HG02973 (cell line): ENCODE measurements around the gene ATP9A.

Source experiments
- ATAC-seq: cut with Tn5 transposase; IDR thresholded peaks from one replicate; pipeline ENCODE4 v1.9.1; 2021; ENCODE audit warnings: moderate library complexity; ENCODE audit not compliant: unreplicated experiment

ATP9A gene

DNA sequence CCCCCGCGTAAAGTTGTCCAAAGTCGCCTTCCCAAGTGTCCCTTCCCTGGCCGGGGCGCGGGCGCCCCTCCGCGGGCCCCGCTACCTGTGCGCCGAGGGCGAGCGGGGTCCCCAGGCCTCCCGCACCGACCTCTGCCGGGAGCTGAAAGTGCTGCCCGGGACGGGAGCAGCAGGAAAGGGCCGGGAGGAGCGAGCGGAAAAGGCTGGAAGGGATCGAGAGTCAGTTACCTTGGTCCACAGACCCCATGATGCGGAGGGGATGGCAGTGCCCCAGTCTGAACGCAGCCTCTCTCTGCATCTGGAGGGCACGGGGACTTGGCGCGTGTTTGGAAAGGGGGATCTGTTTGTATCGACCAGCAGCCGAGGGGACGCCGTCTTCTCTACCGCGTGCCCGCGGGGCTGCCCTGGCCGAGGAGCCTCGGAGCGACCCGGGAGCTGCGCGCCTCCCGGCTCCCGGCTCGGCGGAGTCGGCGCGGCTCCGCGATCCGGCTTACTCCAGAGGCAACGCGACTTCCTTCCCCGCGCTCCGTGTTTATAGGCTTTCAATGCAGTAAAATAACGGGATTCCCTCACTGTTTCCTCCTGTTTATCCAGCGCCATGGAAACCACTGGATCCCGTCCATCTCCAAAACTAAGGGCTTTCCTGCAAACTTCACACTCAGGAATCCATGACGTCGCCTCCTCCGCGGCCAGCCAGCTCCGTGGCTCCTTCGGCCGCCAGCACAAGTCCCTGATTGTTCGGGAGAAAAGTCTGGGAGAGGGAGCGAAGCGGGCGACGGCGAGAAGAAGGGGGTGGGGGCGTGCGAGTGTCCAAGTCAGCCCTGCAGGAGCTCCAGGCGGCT is 205.6 kb downstream of the ATP9A start:
- ATAC-seq = no peak

DNA sequence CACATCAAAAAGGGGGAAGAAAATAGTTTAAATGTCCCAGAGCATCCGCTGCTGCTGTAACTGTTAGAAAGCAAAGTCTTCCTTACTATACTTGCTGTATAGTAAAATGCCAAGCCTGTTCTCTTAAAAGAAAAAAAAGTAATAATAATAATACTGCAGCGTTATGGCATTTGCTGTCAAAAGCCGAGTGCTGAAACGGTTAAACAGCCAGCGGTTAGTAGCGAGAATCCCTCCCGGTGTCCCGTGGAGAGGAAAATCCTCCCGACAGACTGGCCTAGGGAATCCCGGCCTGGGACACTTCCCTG is 206.2 kb downstream of the ATP9A start:
- ATAC-seq = no peak

DNA sequence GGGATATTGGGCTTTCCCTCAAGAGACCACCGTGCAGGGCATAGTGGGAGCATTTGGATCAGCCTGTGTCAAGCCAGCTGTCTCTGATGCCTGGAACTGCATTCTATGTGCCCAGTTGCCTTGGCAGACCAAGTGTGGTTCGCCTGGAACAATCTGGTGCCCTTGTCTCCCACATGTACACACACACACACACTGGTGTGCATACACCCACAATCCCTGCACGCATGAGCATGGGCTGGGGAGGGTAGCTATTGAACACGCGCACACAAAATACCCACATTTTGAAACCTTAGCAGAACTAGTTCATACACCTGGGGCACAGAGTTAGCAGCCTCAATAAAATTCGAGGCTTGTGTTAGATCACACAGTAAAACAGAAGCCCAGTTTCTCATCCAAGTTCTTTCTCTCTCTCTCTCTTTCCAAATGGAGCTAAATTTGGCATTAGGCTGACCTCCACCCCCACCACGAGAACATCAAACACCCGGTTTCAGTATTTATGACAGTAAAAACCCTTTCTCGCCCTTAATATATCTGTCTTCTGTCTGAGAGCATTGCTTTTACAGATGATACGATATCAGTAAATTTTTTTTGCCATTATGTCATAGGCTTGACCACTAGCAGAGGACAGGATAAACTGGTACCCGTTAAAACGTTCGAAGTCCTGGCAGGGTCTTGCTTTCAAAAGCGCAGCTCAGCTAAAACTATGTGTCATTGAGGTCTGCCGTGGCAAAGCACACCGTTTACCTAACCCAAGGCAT is 207.5 kb downstream of the ATP9A start:
- no peak for ATAC-seq

DNA sequence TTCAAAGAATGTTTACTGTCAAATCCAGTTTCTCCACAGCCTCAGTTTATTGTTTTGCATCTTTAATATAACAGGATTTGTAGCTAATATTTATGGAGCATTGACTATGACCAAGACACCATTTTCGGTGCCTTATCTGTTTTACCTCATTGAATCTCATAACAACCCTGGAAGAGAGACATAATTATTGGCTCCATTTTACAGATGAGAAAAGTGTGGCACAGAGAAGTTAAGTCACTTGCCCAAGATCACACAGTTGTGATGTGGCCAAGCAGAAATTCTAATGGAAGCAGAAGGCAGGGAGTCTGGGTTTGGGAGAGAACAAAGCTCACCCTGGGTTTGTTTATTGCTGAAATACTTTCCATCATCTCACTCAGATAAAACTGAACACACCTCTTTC is 208.1 kb downstream of the ATP9A start:
- no peak for ATAC-seq

DNA sequence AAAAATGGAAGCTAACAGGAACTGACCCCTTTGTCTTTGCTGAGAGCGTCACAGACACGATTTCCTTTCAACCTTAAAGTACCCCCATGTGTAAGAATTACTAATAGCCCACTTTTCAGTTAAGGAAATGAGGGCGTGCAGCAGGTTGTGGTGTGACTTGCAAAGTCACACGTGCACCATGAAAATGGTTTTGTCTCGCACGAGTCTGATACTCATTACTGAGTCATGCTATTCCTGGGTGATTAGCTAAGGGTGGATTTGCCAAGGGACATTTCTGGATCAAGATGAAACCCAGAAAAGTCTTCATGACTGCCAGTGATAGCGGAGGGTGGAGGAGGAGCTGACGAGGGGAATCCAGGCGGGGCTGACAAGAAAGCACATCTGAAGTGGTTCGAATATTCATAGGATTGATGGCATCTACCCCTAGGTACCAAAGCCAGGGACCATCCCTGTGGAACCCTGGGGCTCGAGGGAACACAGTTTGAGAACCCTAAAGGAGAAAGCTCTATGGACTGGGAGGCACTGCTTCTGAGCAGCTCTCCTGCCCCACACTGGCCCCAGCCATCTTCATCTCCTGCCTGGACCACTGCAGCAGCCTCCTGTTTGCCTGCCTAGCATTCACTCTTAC is 213.5 kb downstream of the ATP9A start:
- no peak for ATAC-seq

DNA sequence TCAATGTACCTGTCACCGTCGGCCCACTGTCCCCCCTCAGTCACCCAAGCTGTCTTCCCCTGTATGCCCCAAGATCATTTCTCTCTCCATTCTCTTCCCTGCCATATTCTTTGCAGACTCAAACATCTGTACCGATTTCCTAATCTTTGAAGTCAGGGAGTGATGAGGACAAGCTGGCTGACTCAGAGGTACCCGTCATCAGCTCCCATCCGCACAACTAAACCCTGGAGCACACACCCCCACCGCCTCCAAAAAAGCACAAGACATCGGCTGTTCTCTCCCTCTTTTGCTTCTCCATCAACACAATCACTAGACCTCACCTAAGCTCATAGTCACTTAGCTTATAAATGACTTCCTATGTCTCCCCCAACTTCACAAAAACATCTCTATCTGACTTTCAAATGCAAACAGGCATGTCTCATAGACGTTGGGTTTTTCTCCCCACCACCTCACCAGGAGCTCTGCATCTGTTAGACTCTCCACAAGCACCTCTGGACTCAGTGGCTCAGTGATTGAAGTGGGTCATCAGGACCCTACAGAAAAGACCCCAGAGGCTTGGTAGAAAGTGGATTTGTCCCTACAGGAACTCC is 214.2 kb downstream of the ATP9A start:
- ATAC-seq = no peak

DNA sequence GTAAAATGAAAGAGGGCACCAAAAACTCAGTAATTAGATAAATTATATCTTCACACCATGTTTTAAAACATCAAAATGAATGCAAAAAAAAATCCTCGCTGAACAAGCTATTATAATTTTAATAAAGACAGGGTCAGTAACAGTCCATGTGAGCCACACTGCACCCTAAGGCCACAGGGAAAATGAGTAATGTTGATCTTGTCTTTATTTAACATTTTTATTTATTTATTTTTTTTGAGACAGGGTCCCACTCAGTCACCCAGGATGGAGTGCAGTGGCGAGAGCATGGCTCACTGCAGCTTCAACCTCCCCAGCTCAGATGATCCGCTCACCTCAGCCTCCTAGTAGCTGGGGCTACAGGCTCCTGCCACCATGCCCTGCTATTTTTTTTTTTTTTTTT is 217.0 kb downstream of the ATP9A start:
- ATAC-seq = no peak

DNA sequence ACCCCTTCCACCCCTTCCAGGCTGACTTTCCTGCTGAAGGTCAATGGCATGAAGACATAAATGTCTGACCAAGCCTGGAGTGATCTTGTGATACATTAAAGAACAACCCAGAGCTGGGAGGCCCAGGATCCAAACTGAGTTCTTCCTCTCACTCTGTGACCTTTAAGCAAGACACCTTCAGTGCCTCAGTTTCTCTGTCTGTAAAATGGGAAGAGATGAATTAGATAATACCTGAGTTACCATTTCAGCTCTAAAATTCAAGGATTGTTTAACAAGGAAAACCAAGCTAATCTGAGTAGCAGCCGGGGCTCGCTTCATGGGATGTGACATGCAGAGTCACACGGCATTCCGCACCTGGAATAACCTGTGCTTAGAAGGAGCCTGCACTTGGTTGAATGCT is 218.7 kb downstream of the ATP9A start:
- ATAC-seq = no peak

DNA sequence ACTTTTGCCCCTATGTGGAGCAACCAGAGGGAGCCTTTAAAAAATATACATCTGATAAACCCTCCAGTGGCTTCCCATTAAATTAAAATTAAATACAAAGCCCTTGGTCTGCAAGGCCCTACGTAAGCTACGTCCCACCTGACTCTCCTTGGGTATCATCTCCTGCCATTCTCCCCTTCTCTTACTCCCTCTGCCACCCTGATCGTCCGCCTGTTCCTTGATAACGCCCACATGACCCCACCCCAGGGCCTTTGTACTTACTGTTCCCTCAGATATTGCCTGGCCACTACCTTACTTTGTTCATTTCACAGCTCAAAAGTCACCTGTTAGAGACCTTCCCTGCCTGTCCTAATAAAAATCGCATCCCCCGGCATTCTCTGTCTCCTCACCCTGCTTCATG is 220.2 kb downstream of the ATP9A start:
- ATAC-seq = no peak
